Measurements from ENCODE around the gene ATXN1.

GRCh38 chr6:16630026-16630643, 131.1 kb downstream of the ATXN1 start:
- TF ChIP-seq CTCF (IDR thresholded peaks at IDR 0.05; ENCODE audit: insufficient read depth, low read length): no peak
- TF ChIP-seq POLR2AphosphoS5 (IDR thresholded peaks at IDR 0.05; ENCODE audit: low read depth): no peak
- no peak for TF ChIP-seq REST (IDR thresholded peaks at IDR 0.05; ENCODE audit: insufficient replicate concordance, low read depth)

All from HL-60 (cell line).